ENCODE results near the gene THSD7B.

DNA sequence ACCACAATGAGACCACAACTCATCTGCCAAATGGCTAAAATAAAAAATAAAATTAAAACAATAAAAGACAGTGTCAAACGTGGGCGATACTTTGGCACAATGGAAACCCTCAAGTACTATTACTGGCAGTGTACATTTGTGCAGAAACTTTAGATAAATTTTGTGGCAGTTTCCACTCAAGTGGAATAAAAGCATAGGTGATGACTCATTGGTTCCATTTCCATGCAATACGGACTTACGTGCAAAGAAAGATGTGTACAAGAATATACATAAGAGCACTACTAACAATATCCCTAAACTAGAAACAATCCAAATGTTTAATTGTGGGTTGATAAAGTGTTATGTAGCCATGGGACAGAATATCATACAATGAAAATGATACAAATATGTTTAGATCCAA, 940.0 kb downstream of the THSD7B start:
- TF ChIP-seq POLR2A (IDR thresholded peaks at IDR 0.05; ENCODE audit: low read length): no peak
- no peak for TF ChIP-seq GATA1 (IDR thresholded peaks at IDR 0.05; ENCODE audit: low read depth, low read length)

Measured in erythroblast (primary cell).